Measurements from ENCODE around the gene VPS51. TPM values are rescaled to one million over a fixed set of nuclear protein-coding genes. Genes with fewer than 3 reads are reported as not detected.
A peak's percentile ranks its signal among the peaks of the same experiment; 100 is the strongest.

Gene VPS51
- total RNA-seq, 2 experiments from 2014 or later, result 104 to 116 TPM

DNA sequence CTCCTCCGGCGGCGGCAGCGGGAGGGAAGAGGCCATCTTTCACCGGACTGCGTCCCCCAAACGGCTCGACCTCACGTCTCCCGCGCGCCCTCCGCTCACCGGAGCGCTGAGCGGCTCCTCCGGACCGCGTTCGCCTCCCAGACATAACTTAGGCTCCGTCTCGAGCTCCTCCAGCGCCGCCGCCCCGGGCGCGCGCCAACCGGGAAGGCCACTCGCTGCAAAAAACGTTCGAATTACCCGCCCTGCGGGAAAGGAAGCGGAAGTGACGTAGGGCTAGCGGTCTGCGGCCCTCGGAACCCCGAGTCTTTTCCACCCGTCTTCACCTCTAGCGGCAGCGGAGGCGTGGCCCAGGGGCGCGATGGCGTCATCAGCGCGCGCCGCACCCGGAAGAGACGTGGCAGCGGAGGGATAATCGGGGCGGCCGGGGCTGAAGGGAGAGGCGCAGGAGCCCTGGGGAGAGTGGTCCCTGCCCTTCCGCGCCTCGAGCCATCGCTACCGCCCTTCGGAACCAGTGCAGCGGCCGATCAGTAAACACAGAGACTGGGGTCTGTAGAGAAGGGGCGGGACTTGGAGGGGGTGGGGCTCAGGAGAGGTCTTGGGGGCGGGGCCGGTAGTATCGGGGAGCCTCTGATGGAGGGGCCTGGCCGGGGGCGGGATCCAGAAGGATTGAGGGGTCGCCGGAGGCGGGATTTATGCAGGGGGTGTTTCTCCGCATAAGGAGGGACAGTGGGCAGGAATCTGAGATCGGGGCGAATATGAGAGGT, 12.0 kb upstream of the VPS51 start, which contains the start of the genes CDCA5 and ZFPL1:
Gene CDCA5 (minus strand): TSS at position 207 of the 764 bp plus-strand sequence. CDS start 62 bp downstream, at position 145.
Gene ZFPL1 (plus strand): TSS at position 389 of the 764 bp plus-strand sequence. CDS start 477 bp downstream, outside the sequence.
- peaks cover 41% of the 10 kb centered on the region for H3K36me3 Mint-ChIP-seq
- H3K4me3 Mint-ChIP-seq, result peak within 1 kb of the TSS; percentile 98
- CTCF ChIA-PET, result interaction anchor here (1.0 to 4.0 kb wide), 10 partner anchors 9 to 236 kb away, joined by 3 to 25 read pairs (median 4); partner anchors contain the start of genes ARL2 and ZNHIT2
- DNase-seq (peak; percentile 97), ATAC-seq (peak; percentile 82)
- H3K9me3 Mint-ChIP-seq (ENCODE audit: low read depth), result no peaks in the 10 kb centered on the region
- peaks cover 2% of the 10 kb centered on the region for H3K27me3 Mint-ChIP-seq
- peaks cover 54% of the 10 kb centered on the region for H3K4me1 Mint-ChIP-seq
- H3K27ac Mint-ChIP-seq, result peak within 1 kb of the TSS; percentile 99

DNA sequence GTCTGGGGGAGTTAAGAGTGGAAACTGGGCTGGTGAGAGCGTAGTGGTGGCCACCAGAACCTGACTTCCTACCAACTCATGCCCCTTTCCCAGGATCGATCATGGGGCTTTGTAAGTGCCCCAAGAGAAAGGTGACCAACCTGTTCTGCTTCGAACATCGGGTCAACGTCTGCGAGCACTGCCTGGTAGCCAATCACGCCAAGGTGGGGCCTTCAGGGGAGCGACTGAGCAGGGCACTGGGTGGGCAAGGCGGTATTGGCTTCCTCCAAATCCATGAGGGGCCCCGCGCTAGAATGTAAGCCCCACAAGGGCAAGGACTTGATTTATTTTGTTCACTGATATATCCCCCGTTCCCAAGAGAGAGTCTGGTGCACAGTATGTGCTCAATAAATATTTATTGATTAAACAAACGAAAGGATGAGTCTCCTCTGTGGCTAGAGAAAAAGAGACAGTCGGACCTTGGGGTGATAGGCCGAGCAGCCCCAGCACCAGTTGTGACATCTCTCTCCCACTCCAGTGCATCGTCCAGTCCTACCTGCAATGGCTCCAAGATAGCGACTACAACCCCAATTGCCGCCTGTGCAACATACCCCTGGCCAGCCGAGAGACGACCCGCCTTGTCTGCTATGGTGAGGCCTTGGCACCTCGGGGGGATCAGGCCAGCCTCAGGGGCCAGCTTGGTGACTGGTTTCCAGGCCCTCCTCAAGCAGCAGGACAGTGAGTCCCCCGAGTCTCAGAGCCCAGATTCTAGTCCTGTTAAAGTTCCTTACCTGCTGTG, 11.2 kb upstream of the VPS51 start:
- Mint-ChIP-seq H3K4me1 (peaks cover 49% of the 10 kb centered on the region), H3K36me3 (peaks cover 40% of the 10 kb centered on the region)
- CTCF ChIA-PET, result interaction anchor here (0.9 to 1.7 kb wide), 5 partner anchors 10 to 58 kb away, joined by 3 to 8 read pairs (median 4); partner anchors contain the start of gene SNX15

GRCh38 chr11:65085446-65085845, 10.6 kb upstream of the VPS51 start:
- Mint-ChIP-seq H3K4me3 (peak overlapping the region; percentile 98), H3K9me3 (ENCODE audit: low read depth) (no peaks in the 10 kb centered on the region), H3K27me3 (peaks cover 2% of the 10 kb centered on the region), H3K36me3 (peaks cover 36% of the 10 kb centered on the region), H3K4me1 (peaks cover 44% of the 10 kb centered on the region), H3K27ac (peak overlapping the region; percentile 99)
- CTCF ChIA-PET, result interaction anchor here (0.9 to 1.7 kb wide), 6 partner anchors 9 to 58 kb away, joined by 3 to 8 read pairs (median 4); partner anchors contain the start of genes SNX15 and ZNHIT2
- DNase-seq (no peak), ATAC-seq (no peak)

More for the DNA sequence above, 11.2 kb upstream of the VPS51 start:
- ATAC-seq (peak; percentile 1), DNase-seq (no peak)
- peak overlapping the region; percentile 98 for H3K4me3 Mint-ChIP-seq
- peak overlapping the region; percentile 99 for H3K27ac Mint-ChIP-seq
- H3K27me3 Mint-ChIP-seq, result peaks cover 2% of the 10 kb centered on the region
- no peaks in the 10 kb centered on the region for H3K9me3 Mint-ChIP-seq (ENCODE audit: low read depth)

- peaks cover 31% of the 10 kb centered on the region for H3K4me1 Mint-ChIP-seq
- H3K27me3 Mint-ChIP-seq, result peaks cover 2% of the 10 kb centered on the region
- DNase-seq, result no peak
- no peak overlapping the region for H3K4me3 Mint-ChIP-seq
- ATAC-seq, result no peak
- H3K27ac Mint-ChIP-seq, result peak overlapping the region; percentile 34
- H3K9me3 Mint-ChIP-seq (ENCODE audit: low read depth), result no peaks in the 10 kb centered on the region
- peaks cover 27% of the 10 kb centered on the region for H3K36me3 Mint-ChIP-seq
- CTCF ChIA-PET, result interaction anchor here (1.2 kb wide), 2 partner anchors 26 to 31 kb away, joined by 3 to 5 read pairs; partner anchors contain the start of genes TM7SF2 and ZNHIT2
Measured at GRCh38 chr11:65086809-65087208, 9.2 kb upstream of the VPS51 start.

GRCh38 chr11:65087216-65087615, 8.8 kb upstream of the VPS51 start:
- H3K27me3 Mint-ChIP-seq, result peaks cover 2% of the 10 kb centered on the region
- DNase-seq (no peak), ATAC-seq (no peak)
- no peaks in the 10 kb centered on the region for H3K9me3 Mint-ChIP-seq (ENCODE audit: low read depth)
- CTCF ChIA-PET, result interaction anchor here (1.2 kb wide), 1 partner anchor 25 kb away, joined by 5 read pairs; the partner anchor contains the start of gene TM7SF2
- no peak overlapping the region for H3K27ac Mint-ChIP-seq
- H3K4me1 Mint-ChIP-seq, result peaks cover 27% of the 10 kb centered on the region
- no peak overlapping the region for H3K4me3 Mint-ChIP-seq
- H3K36me3 Mint-ChIP-seq, result peaks cover 24% of the 10 kb centered on the region

DNA sequence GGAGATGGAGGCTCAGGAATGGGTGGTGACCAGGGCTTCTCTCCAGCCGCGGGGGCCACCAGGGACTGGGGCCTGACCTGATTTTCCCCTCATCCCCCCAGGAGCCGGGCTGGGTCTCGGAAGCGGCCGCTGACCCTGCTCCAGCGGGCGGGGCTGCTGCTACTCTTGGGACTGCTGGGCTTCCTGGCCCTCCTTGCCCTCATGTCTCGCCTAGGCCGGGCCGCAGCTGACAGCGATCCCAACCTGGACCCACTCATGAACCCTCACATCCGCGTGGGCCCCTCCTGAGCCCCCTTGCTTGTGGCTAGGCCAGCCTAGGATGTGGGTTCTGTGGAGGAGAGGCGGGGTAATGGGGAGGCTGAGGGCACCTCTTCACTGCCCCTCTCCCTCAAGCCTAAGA, 8.2 kb upstream of the VPS51 start:
- no peak for ATAC-seq
- H3K9me3 Mint-ChIP-seq (ENCODE audit: low read depth), result no peaks in the 10 kb centered on the region
- peaks cover 2% of the 10 kb centered on the region for H3K27me3 Mint-ChIP-seq
- no peak for DNase-seq
- CTCF ChIA-PET, result no interaction called here
- peaks cover 21% of the 10 kb centered on the region for H3K36me3 Mint-ChIP-seq
- H3K4me3 Mint-ChIP-seq, result no peak overlapping the region
- no peak overlapping the region for H3K27ac Mint-ChIP-seq
- peaks cover 22% of the 10 kb centered on the region for H3K4me1 Mint-ChIP-seq

DNA sequence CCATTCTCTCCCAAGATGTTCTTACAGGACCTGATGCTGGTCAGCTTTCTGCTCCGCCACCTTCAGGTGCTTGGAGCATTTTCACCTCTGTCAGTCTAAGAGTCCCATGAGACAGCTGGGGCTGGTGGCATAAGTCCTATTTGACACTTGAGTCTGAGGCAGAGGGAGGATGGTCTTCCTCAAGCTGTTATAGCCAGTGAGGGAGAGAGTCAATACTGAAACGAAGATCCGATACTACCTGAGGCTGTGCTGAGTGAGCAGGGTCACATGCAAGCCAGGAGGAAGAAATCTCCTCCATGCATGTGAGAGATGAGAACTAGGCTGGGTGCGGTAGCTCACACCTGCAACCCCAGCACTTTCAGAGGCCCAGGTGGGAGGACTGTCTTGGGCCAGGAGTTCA, 6.4 kb upstream of the VPS51 start:
- H3K27me3 Mint-ChIP-seq, result no peaks in the 10 kb centered on the region
- no peaks in the 10 kb centered on the region for H3K9me3 Mint-ChIP-seq (ENCODE audit: low read depth)
- no peak for ATAC-seq
- no peak for DNase-seq
- peak overlapping the region; percentile 15 for H3K27ac Mint-ChIP-seq
- peaks cover 13% of the 10 kb centered on the region for H3K36me3 Mint-ChIP-seq
- CTCF ChIA-PET, result interaction anchor here (1.0 to 1.8 kb wide), 3 partner anchors 21 to 27 kb away, joined by 3 to 5 read pairs (median 3); partner anchors contain the start of gene TM7SF2
- H3K4me1 Mint-ChIP-seq, result peaks cover 13% of the 10 kb centered on the region
- no peak overlapping the region for H3K4me3 Mint-ChIP-seq

GRCh38 chr11:65090628-65091027, 5.4 kb upstream of the VPS51 start:
- Mint-ChIP-seq H3K9me3 (ENCODE audit: low read depth) (no peaks in the 10 kb centered on the region), H3K4me3 (no peak overlapping the region), H3K27ac (no peak overlapping the region), H3K27me3 (no peaks in the 10 kb centered on the region), H3K36me3 (peaks cover 11% of the 10 kb centered on the region), H3K4me1 (peaks cover 6% of the 10 kb centered on the region)
- ATAC-seq (no peak), DNase-seq (no peak)
- CTCF ChIA-PET, result interaction anchor here (0.9 to 1.8 kb wide), 3 partner anchors 12 to 26 kb away, joined by 3 to 5 read pairs (median 4); partner anchors contain the start of gene TM7SF2

DNA sequence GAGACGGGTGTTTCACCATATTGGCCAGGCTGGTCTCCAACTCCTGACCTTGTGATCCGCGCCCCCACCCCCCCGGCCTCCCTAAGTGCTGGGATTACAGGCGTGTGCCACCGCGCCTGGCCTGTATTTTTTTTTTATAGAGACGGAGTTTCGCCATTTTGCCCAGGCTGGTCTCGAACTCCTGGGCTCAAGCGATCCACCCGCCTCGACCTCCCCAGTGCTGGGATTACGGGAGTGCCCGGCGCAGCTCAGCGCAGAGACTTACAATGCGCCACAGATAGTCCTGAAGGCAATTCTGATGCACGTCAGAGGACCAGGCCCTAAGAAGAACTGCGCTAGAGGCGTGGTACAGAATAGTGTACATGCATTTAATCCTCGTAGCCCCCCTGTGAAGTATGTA, 587 bp upstream of the VPS51 start:
- no peaks in the 10 kb centered on the region for H3K9me3 Mint-ChIP-seq (ENCODE audit: low read depth)
- peaks cover 6% of the 10 kb centered on the region for H3K36me3 Mint-ChIP-seq
- CTCF ChIA-PET, result interaction anchor here (1.2 to 3.8 kb wide), 7 partner anchors 10 to 82 kb away, joined by 3 to 23 read pairs (median 8); partner anchors contain the start of genes ARL2, TM7SF2 and ZNHIT2
- peak overlapping the region; percentile 94 for H3K4me3 Mint-ChIP-seq
- DNase-seq (no peak), ATAC-seq (no peak)
- H3K27me3 Mint-ChIP-seq, result no peaks in the 10 kb centered on the region
- peak overlapping the region; percentile 96 for H3K27ac Mint-ChIP-seq
- H3K4me1 Mint-ChIP-seq, result peaks cover 21% of the 10 kb centered on the region

GRCh38 chr11:65096926-65097325, 912 bp downstream of the VPS51 start:
- ATAC-seq (no peak), DNase-seq (no peak)
- peak overlapping the region; percentile 96 for H3K27ac Mint-ChIP-seq
- peak overlapping the region; percentile 94 for H3K4me3 Mint-ChIP-seq
- H3K36me3 Mint-ChIP-seq, result peaks cover 6% of the 10 kb centered on the region
- CTCF ChIA-PET, result interaction anchor here (0.5 to 9.1 kb wide), 10 partner anchors 11 to 83 kb away, joined by 3 to 114 read pairs (median 4); partner anchors contain the start of genes ARL2, CDCA5, FAU and MRPL49
- H3K27me3 Mint-ChIP-seq, result no peaks in the 10 kb centered on the region
- H3K4me1 Mint-ChIP-seq, result peaks cover 21% of the 10 kb centered on the region
- H3K9me3 Mint-ChIP-seq (ENCODE audit: low read depth), result no peaks in the 10 kb centered on the region

DNA sequence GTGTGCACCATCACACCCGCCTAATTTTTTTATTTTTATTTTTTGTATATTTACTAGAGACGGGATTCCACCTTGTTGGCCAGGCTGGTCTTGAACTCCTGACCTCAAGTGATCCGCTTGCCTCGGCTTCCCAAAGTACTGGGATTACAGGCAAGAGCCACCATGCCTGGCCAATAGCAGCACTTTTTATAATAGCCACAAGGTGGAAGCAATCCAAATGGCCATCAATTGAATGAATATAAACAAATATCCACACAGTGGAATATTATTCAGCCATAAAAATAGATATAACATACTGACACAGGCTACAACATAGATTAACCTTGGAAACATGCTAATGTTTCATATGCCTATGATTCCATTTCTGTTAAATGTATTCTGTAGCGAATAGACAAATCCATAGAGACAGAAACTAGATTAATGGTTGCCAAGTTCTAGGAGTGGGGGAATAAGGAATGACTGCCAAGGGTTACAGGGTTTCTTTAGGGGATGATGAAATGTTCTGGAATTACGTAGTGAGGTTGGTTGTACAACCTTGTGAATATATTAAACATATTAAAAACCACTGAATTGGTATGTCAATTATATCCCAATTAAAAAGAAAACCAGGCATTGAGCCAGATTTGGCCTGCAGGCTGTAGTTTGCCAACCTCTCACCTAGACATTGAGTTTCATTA, 4.8 kb downstream of the VPS51 start:
- no peak overlapping the region for H3K4me3 Mint-ChIP-seq
- CTCF ChIA-PET, result interaction anchor here (9.1 kb wide), 1 partner anchor 11 kb away, joined by 114 read pairs; the partner anchor contains the start of gene TM7SF2

More for the DNA sequence above, 4.8 kb downstream of the VPS51 start:
- Mint-ChIP-seq H3K4me1 (peaks cover 33% of the 10 kb centered on the region), H3K9me3 (ENCODE audit: low read depth) (no peaks in the 10 kb centered on the region), H3K27ac (peak overlapping the region; percentile 15), H3K27me3 (no peaks in the 10 kb centered on the region), H3K36me3 (peaks cover 13% of the 10 kb centered on the region)
- ATAC-seq (no peak), DNase-seq (no peak)

Data from activated CD8-positive, alpha-beta memory T cell treated with anti-CD3 and anti-CD28 coated beads, Interleukin-2, amount 10 ng/mL, durations not matched to agents 7 days and 5 days (primary cell).